ENCODE measurements around the gene NEURL1.

Gene NEURL1

GRCh38 chr10:103584216-103585010 is 90.9 kb downstream of the NEURL1 start:
- DNase-seq (ENCODE audit: low spot score), result peak; percentile 66
- in situ Hi-C loops (cut with MboI; ENCODE audit: low pct_unique_long_range_greater_than_20kb, low sequenced_read_pairs, unreplicated experiment), result no loop called here
- no peak for TF ChIP-seq CTCF (IDR thresholded peaks at IDR 0.05; ENCODE audit: extremely low read depth, insufficient read depth, missing control alignments)

- in situ Hi-C loops (cut with MboI; ENCODE audit: low pct_unique_long_range_greater_than_20kb, low sequenced_read_pairs, unreplicated experiment), result no loop called here
- DNase-seq (ENCODE audit: low spot score), result no peak
- TF ChIP-seq CTCF (IDR thresholded peaks at IDR 0.05; ENCODE audit: extremely low read depth, insufficient read depth, missing control alignments), result no peak
Observed at GRCh38 chr10:103585011-103585405, 91.5 kb downstream of the NEURL1 start.

GRCh38 chr10:103587073-103587472 is 93.6 kb downstream of the NEURL1 start:
- in situ Hi-C loops (cut with MboI; ENCODE audit: low pct_unique_long_range_greater_than_20kb, low sequenced_read_pairs, unreplicated experiment), result no loop called here
- no peak for DNase-seq (ENCODE audit: low spot score)
- TF ChIP-seq CTCF (IDR thresholded peaks at IDR 0.05; ENCODE audit: extremely low read depth, insufficient read depth, missing control alignments), result no peak

- TF ChIP-seq CTCF (IDR thresholded peaks at IDR 0.05; ENCODE audit: extremely low read depth, insufficient read depth, missing control alignments), result no peak
- in situ Hi-C loops (cut with MboI; ENCODE audit: low pct_unique_long_range_greater_than_20kb, low sequenced_read_pairs, unreplicated experiment), result no loop called here
Observed at GRCh38 chr10:103589074-103589630, 95.6 kb downstream of the NEURL1 start.

GRCh38 chr10:103590060-103590459 is 96.6 kb downstream of the NEURL1 start:
- DNase-seq (ENCODE audit: low spot score), result no peak
- in situ Hi-C loops (cut with MboI; ENCODE audit: low pct_unique_long_range_greater_than_20kb, low sequenced_read_pairs, unreplicated experiment), result no loop called here

More at GRCh38 chr10:103589074-103589630, 95.6 kb downstream of the NEURL1 start:
- DNase-seq (ENCODE audit: low spot score), result no peak

GRCh38 chr10:103590744-103591291 is 97.3 kb downstream of the NEURL1 start:
- DNase-seq (ENCODE audit: low spot score), result no peak
- no peak for TF ChIP-seq CTCF (IDR thresholded peaks at IDR 0.05; ENCODE audit: extremely low read depth, insufficient read depth, missing control alignments)
- in situ Hi-C loops (cut with MboI; ENCODE audit: low pct_unique_long_range_greater_than_20kb, low sequenced_read_pairs, unreplicated experiment), result no loop called here

More at GRCh38 chr10:103590060-103590459, 96.6 kb downstream of the NEURL1 start:
- no peak for TF ChIP-seq CTCF (IDR thresholded peaks at IDR 0.05; ENCODE audit: extremely low read depth, insufficient read depth, missing control alignments)

Measured in GM13977 (cell line).